ENCODE data around the gene LRCH3.
"Not testable (repeated sequence)": the region's sequence is repeated elsewhere in the genome, so short reads cannot be mapped to it uniquely, and the experiment has no call there.

Gene LRCH3

DNA sequence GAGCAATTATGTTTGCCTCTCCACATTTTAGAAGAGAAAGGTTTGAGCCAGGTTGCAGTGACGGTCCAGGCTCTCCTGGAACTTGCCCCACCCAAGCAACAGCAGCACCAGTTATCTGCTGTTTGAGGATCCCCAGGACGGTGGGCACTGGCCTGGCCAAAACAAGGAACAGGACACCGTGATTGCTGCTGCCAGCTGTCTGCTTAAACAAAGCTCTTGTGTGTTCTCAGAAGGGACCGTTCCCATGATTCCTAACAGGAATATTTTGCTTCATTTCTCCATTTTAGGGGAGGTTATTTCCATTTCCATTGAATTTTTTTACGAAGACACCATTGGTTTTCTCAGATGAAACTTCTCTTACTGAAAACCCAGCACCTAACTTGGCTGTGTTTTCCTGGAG, 92.5 kb downstream of the LRCH3 start:
- peak; percentile 29 for DNase-seq (ENCODE audit: low spot score)

- DNase-seq (ENCODE audit: low spot score): not testable (repeated sequence)
These were observed 93.3 kb downstream of the LRCH3 start for GRCh38 chr3:197884330-197884729.

- DNase-seq (ENCODE audit: low spot score): not testable (repeated sequence)
These were observed 95.0 kb downstream of the LRCH3 start for GRCh38 chr3:197886052-197886451.

- not testable (repeated sequence) for DNase-seq (ENCODE audit: low spot score)
These were observed 96.5 kb downstream of the LRCH3 start for GRCh38 chr3:197887430-197888053.

- no peak for DNase-seq (ENCODE audit: low spot score)
These were observed 97.5 kb downstream of the LRCH3 start for GRCh38 chr3:197888511-197888910.

DNA sequence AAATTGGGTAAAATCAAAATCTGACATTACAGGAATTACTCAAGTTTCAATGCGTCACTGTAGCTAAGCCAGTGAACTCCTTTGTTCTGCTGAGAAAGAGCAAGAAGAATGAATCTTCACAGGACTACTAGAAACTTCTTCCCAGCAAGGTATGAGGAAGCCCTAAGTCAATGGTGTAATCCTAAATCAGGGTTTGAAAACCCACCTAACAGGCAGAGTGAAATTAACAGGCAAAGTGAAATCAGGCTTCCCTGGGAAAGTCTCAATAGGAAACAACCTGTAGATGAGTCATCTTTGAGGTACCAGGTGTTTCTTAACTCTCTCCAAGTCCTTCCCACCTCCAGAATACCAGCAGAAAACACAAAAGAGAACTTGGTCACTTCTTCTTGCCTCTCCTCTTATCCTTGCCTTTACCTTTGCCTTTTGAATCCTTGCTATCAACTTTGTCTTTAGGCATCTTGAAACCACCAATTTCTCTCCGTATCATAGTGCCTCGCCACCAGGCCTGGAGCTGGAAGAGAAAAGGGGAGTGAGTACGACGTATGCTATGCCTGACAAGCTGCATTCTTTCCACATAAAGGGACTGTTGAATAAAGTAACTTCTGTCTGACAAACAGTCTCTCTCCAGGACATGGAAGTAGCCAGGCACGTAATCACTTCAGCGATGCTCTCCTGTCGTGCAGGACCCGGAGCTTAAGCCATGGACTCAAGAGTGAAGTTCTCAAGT, 98.3 kb downstream of the LRCH3 start:
- no peak for DNase-seq (ENCODE audit: low spot score)

- DNase-seq (ENCODE audit: low spot score): no peak
These were observed 99.6 kb downstream of the LRCH3 start for GRCh38 chr3:197890693-197891092.

DNA sequence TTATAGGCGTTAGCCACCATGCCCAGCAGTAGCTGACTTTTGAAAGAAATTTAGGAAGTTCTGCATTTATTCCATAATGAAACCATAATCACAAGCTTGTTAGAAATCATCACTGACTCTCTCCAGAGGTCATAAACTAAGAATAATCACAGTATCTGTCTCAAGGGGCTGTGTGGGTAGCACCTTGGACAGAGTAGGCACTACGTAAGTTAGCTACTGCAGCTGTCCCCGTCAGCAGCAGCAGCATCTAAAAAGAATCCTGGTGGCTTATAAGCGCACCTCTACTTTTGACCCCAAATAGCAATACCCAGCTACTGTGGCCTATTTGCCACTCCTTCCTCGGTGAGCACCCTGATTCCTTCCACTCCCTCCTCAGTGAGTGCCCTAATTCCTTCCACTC, 101.1 kb downstream of the LRCH3 start:
- no peak for DNase-seq (ENCODE audit: low spot score)

- no peak for DNase-seq (ENCODE audit: low spot score)
These were observed 105.4 kb downstream of the LRCH3 start for GRCh38 chr3:197896421-197896820.

GRCh38 chr3:197899833-197900478, 108.9 kb downstream of the LRCH3 start:
- DNase-seq (ENCODE audit: low spot score): no peak

DNA sequence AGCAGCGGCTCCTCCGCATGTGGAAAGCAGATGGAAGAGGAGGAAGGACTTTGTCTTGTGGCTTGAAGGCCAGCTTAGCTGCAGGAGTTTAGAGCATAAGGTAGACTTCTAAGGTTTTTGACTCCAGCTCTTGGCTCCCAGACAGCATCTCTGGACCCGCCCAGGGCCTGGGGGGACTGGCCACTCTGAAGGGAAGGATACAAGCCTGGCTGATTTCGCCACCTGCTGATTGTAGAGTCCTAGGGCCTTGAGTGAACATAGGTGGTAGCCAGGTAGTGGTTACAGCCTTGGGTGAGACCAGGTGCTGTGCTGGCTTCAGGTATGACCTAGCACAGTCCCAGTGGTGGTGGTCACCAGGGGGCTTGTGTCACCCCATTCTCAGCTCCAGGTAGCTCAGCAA, 110.6 kb downstream of the LRCH3 start:
- no peak for DNase-seq (ENCODE audit: low spot score)

- peak; percentile 94 for DNase-seq (ENCODE audit: low spot score)
These were observed 115.2 kb downstream of the LRCH3 start for GRCh38 chr3:197906023-197906849.

GRCh38 chr3:197906850-197907187, 115.8 kb downstream of the LRCH3 start:
- no peak for DNase-seq (ENCODE audit: low spot score)

GRCh38 chr3:197907196-197907595, 116.1 kb downstream of the LRCH3 start:
- no peak for DNase-seq (ENCODE audit: low spot score)

DNA sequence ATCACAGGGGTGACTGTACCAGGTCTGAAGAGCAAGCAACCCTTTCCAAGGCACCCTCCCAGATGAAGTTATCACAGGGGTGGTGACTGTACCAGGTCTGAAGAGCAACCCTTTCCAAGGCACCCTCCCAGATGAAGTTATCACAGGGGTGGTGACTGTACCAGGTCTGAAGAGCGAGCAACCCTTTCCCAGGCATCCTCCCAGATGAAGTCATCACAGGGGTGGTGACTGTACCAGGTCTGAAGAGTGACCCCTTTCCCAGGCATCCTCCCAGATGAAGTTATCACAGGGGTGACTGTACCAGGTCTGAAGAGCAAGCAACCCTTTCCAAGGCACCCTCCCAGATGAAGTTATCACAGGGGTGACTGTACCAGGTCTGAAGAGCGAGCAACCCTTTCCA, 117.5 kb downstream of the LRCH3 start:
- DNase-seq (ENCODE audit: low spot score): not testable (repeated sequence)

- no peak for DNase-seq (ENCODE audit: low spot score)
These were observed 118.1 kb downstream of the LRCH3 start for GRCh38 chr3:197908957-197909701.

- peak; percentile 20 for DNase-seq (ENCODE audit: low spot score)
These were observed 121.9 kb downstream of the LRCH3 start for GRCh38 chr3:197912741-197913476.

GRCh38 chr3:197913641-197914380, 122.8 kb downstream of the LRCH3 start:
- no peak for DNase-seq (ENCODE audit: low spot score)

- not testable (repeated sequence) for DNase-seq (ENCODE audit: low spot score)
These were observed 130.6 kb downstream of the LRCH3 start for GRCh38 chr3:197921429-197922275.

All from Ammon's horn (tissue), 1 donor.